PC-9 (cell line): ENCODE results near the gene CDH13. TPM values are rescaled to one million over a fixed set of nuclear protein-coding genes. Genes with fewer than 3 reads are reported as not detected.

Experiments
- BruUV-seq: library from RNA; stranded (reverse); fragments of 400-500 nt; replicated peaks from 2 replicates; lab custom pipeline; 2021; lab: Mats Ljungman, UMichigan
- CTCF ChIA-PET: fragments of 300-600 bp; sonication (Branson Sonifier 250); formaldehyde crosslinking; loops from one replicate; lab custom pipeline; 2022; ENCODE audit warnings: antibody characterized with exemption; lab: Charles Lee
- POLR2A ChIA-PET: fragments of 300-600 bp; sonication (Branson Sonifier 250); formaldehyde crosslinking; loops from one replicate; lab custom pipeline; 2022; ENCODE audit warnings: antibody characterized with exemption; ENCODE audit not compliant: unreplicated experiment; lab: Charles Lee
- DNase-seq, 2 experiments: peaks; one replicate each; pipeline versions ENCODE4 v3.0.0 to v3.0.0-alpha.2; 2015 to 2022; ENCODE audit warnings: mixed read lengths in 1 of 2
- H2AFZ ChIP-seq: fragments of 200-600 bp; sonication (generic); 2 replicates; pipeline ENCODE4 v1.8.1; 2017; ENCODE audit warnings: antibody characterized with exemption
- H3F3A ChIP-seq: fragments of 200-600 bp; sonication (generic); 2 replicates; pipeline ENCODE4 v1.8.1; 2017; ENCODE audit warnings: antibody characterized with exemption, mild to moderate bottlenecking, low read depth; ENCODE audit not compliant: insufficient read depth
- H3K27ac ChIP-seq: fragments of 200-600 bp; sonication (generic); 2 replicates; pipeline ENCODE4 v1.6.1; 2016; ENCODE audit warnings: mixed run types
- H3K27me3 ChIP-seq: fragments of 200-600 bp; sonication (generic); 2 replicates; pipeline ENCODE4 v1.6.1; 2016; ENCODE audit warnings: low read depth, mixed run types; ENCODE audit not compliant: insufficient read depth
- H3K36me3 ChIP-seq: fragments of 200-600 bp; sonication (generic); 2 replicates; pipeline ENCODE4 v1.6.1; 2016; ENCODE audit warnings: low read depth, mixed run types
- H3K4me1 ChIP-seq: fragments of 200-600 bp; sonication (generic); replicated peaks from 2 replicates; pipeline ENCODE4 v1.6.1; 2016; ENCODE audit warnings: mixed run types; ENCODE audit not compliant: insufficient read depth
- H3K4me2 ChIP-seq: fragments of 200-600 bp; sonication (generic); 2 replicates; pipeline ENCODE4 v1.6.1; 2017; ENCODE audit warnings: mixed run types
- H3K4me3 ChIP-seq: fragments of 200-600 bp; sonication (generic); 2 replicates; pipeline ENCODE4 v1.6.1; 2016; ENCODE audit warnings: mixed run types
- H3K79me2 ChIP-seq: fragments of 200-600 bp; sonication (generic); 2 replicates; pipeline ENCODE4 v1.6.1; 2017; ENCODE audit warnings: low read depth, mixed run types
- H3K9me2 ChIP-seq: fragments of 200-600 bp; sonication (generic); 2 replicates; pipeline ENCODE4 v1.8.1; 2017; ENCODE audit warnings: mild to moderate bottlenecking; ENCODE audit not compliant: insufficient read depth
- H3K9me3 ChIP-seq: fragments of 200-600 bp; sonication (generic); 2 replicates; pipeline ENCODE4 v1.8.1; 2016; ENCODE audit warnings: low read depth; ENCODE audit not compliant: insufficient read depth
- H4K20me1 ChIP-seq: fragments of 200-600 bp; sonication (generic); 2 replicates; pipeline ENCODE4 v1.8.1; 2017; ENCODE audit not compliant: insufficient read depth
- CTCF ChIP-seq: fragments of 200-600 bp; sonication (generic); conservative IDR thresholded peaks from 2 replicates; pipeline ENCODE4 v1.6.1; 2017; ENCODE audit warnings: mixed run types, antibody characterized with exemption, mild to moderate bottlenecking, moderate library complexity
- EZH2 ChIP-seq: fragments of 200-600 bp; sonication (generic); IDR thresholded peaks from 2 replicates; pipeline ENCODE4 v1.8.0; 2017; ENCODE audit warnings: antibody characterized with exemption, low read depth
- intact Hi-C: fragments of 100-400 bp; cut with micrococcal nuclease; formaldehyde crosslinking; loops from one replicate; pipeline ENCODE4 v1.10.0; 2022; ENCODE audit not compliant: unreplicated experiment
- total RNA-seq: library from RNA; stranded (reverse); gene quantifications from 2 replicates; pipeline ENCODE4 v1.2.3, GENCODE V29; 2021

The CDH13 gene
- total RNA-seq, 1 experiment from 2014 or later: 0.24 TPM

GRCh38 chr16:83681381-83681956 lies 1054.7 kb downstream of the CDH13 start:
- H3K27me3 ChIP-seq: peaks cover 81% of the 10 kb centered on the region
- no peaks in the 10 kb centered on the region for H3K9me2 ChIP-seq
- BruUV-seq: no TSS peak
- H3K36me3 ChIP-seq: no peaks in the 10 kb centered on the region
- DNase-seq: no peak
- no peaks in the 10 kb centered on the region for H3K79me2 ChIP-seq
- no peaks in the 10 kb centered on the region for H3K4me1 ChIP-seq
- no peak for TF ChIP-seq CTCF
- no peak for TF ChIP-seq EZH2
- H3K27ac ChIP-seq: no peak overlapping the region
- H2AFZ ChIP-seq: no peak overlapping the region
- H4K20me1 ChIP-seq: no peaks in the 10 kb centered on the region
- H3K4me3 ChIP-seq: no peak overlapping the region
- POLR2A ChIA-PET: no interaction called here
- H3F3A ChIP-seq: no peaks in the 10 kb centered on the region
- CTCF ChIA-PET: no interaction called here
- no peaks in the 10 kb centered on the region for H3K9me3 ChIP-seq
- H3K4me2 ChIP-seq: no peak overlapping the region
- intact Hi-C loops: no loop called here

GRCh38 chr16:83682116-83682867 lies 1055.5 kb downstream of the CDH13 start:
- Histone ChIP-seq H3K36me3 (no peaks in the 10 kb centered on the region), H3K4me1 (no peaks in the 10 kb centered on the region), H3K4me3 (no peak overlapping the region), H2AFZ (no peak overlapping the region), H3F3A (no peaks in the 10 kb centered on the region), H3K79me2 (no peaks in the 10 kb centered on the region), H3K4me2 (no peak overlapping the region), H3K9me2 (no peaks in the 10 kb centered on the region), H4K20me1 (no peaks in the 10 kb centered on the region), H3K9me3 (no peaks in the 10 kb centered on the region), H3K27ac (no peak overlapping the region), H3K27me3 (peaks cover 72% of the 10 kb centered on the region)
- ChIA-PET POLR2A (no interaction called here), CTCF (no interaction called here)
- DNase-seq: no peak
- TF ChIP-seq CTCF: no peak
- no peak for TF ChIP-seq EZH2
- intact Hi-C loops: no loop called here
- no TSS peak for BruUV-seq

GRCh38 chr16:83682868-83683235 lies 1056.1 kb downstream of the CDH13 start:
- CTCF ChIA-PET: no interaction called here
- H4K20me1 ChIP-seq: no peaks in the 10 kb centered on the region
- peaks cover 67% of the 10 kb centered on the region for H3K27me3 ChIP-seq
- H3K36me3 ChIP-seq: no peaks in the 10 kb centered on the region
- BruUV-seq: no TSS peak
- H2AFZ ChIP-seq: no peak overlapping the region
- H3K9me3 ChIP-seq: no peaks in the 10 kb centered on the region
- H3K9me2 ChIP-seq: no peaks in the 10 kb centered on the region
- no peak overlapping the region for H3K4me3 ChIP-seq
- POLR2A ChIA-PET: no interaction called here
- no peak for DNase-seq
- no peak for TF ChIP-seq EZH2
- H3K4me1 ChIP-seq: no peaks in the 10 kb centered on the region
- no peaks in the 10 kb centered on the region for H3K79me2 ChIP-seq
- H3F3A ChIP-seq: no peaks in the 10 kb centered on the region
- H3K27ac ChIP-seq: no peak overlapping the region
- H3K4me2 ChIP-seq: no peak overlapping the region
- intact Hi-C loops: no loop called here
